H1 (cell line): ENCODE measurements around the gene SIGLECL1. TPM values are rescaled to one million over a fixed set of nuclear protein-coding genes. Genes with fewer than 3 reads are reported as not detected.

Experiments used
- ASH2L ChIP-seq: fragments of 200-600, 300-600 bp; sonication (generic); IDR thresholded peaks from one replicate; pipeline ENCODE4 v1.7.1; 2017; ENCODE audit warnings: low read length
- CEBPB ChIP-seq: IDR thresholded peaks from 2 replicates; pipeline ENCODE4 v1.6.1; 2012; ENCODE audit warnings: low read depth, low read length
- CHD7 ChIP-seq: fragments of 300-600 bp; sonication (generic); IDR thresholded peaks from 2 replicates; pipeline ENCODE4 v1.7.1; 2012; ENCODE audit warnings: low read length, moderate library complexity, mild to moderate bottlenecking, inconsistent platforms; ENCODE audit not compliant: insufficient replicate concordance
- KDM4A ChIP-seq: IDR thresholded peaks from one replicate; pipeline ENCODE4 v1.7.1; 2012; ENCODE audit warnings: low read depth, mild to moderate bottlenecking, moderate library complexity, low read length, inconsistent platforms; ENCODE audit not compliant: severe bottlenecking
- NRF1 ChIP-seq: IDR thresholded peaks from 2 replicates; pipeline ENCODE4 v1.6.1; 2011; ENCODE audit warnings: mild to moderate bottlenecking, low read depth, low read length, improper control_type of control experiment
- POU5F1 ChIP-seq: IDR thresholded peaks from 2 replicates; pipeline ENCODE4 v1.6.1; 2011; ENCODE audit warnings: low read depth, mild to moderate bottlenecking, low read length, moderate library complexity
- SP1 ChIP-seq: IDR thresholded peaks from 2 replicates; pipeline ENCODE4 v1.6.1; 2011; ENCODE audit warnings: low read depth, low read length
- SP2 ChIP-seq: IDR thresholded peaks from 2 replicates; pipeline ENCODE4 v1.6.1; 2012; ENCODE audit warnings: mild to moderate bottlenecking, low read length, inconsistent platforms
- polyA plus RNA-seq, 7 experiments: library from polyadenylated mRNA; depleted of rRNA in 3 of 7; stranded (reverse) in 5 of 7; unstranded in 2 of 7; fragments of >200 nt in 5 of 7; fragments of 200-250 nt in 2 of 7; gene quantifications; 1 replicate in 5 of 7; 2 replicates in 1 of 7; 4 replicates in 1 of 7; pipeline versions ENCODE4 v1.2.1 to v1.2.3, GENCODE V29; 2011 to 2013; ENCODE audit warnings: missing spikeins in 2 of 7, mixed read lengths in 2 of 7
- total RNA-seq: library from RNA; stranded (reverse); fragmentation: NEBNext Ultra II Directional; extraction: Animal tissue kit (Norgen Biotek cat#: 25700); gene quantifications from 2 replicates; pipeline ENCODE4 v1.2.1, GENCODE V29; 2021

Gene SIGLECL1
- total and polyA plus RNA-seq, 2 of the 8 experiments (the other 6 are each of a cell fraction or from before 2014, with no cell fraction given): not detected

DNA sequence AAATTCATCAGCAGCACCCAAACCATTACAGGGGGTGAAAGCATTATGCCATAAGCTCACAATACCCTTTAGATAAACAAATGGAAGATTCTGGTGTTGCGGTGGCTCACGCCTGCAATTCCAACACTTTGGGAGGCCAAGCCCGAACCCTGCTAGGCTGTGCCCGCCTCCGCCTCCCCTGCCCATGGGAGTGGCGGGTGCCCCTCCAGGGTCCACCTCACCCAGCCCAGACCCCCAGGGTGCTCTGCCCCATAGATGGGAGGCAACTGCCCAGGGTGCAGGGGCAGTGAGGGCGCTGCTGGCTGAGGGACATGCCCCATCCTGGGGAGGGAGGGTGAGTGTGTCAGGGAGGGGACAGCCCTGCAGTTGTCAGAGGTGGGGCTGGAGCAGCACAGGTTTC, 10.0 kb upstream of the SIGLECL1 start (continued):
- TF ChIP-seq SP1: no peak
- no peak for TF ChIP-seq POU5F1
- no peak for TF ChIP-seq NRF1
- no peak for TF ChIP-seq ASH2L
- TF ChIP-seq CHD7: no peak
- TF ChIP-seq CEBPB: no peak
- TF ChIP-seq KDM4A: no peak
- TF ChIP-seq SP2: no peak
